Stimulated activated CD4-positive, alpha-beta T cell treated with anti-CD3 and anti-CD28 coated beads, Interleukin-4, amount 100 ng/mL, for 48 hours (primary cell): Measurements from ENCODE around the gene SOX9.
"Not testable (repeated sequence)": the region's sequence is repeated elsewhere in the genome, so short reads cannot be mapped to it uniquely, and the experiment has no call there.

ENCODE experiments used
- DNase-seq, 2 donors: peaks; one replicate each; pipeline ENCODE4 v3.0.0-alpha.2; 2020; ENCODE audit warnings: low read depth in 2 of 2

The SOX9 gene

DNA sequence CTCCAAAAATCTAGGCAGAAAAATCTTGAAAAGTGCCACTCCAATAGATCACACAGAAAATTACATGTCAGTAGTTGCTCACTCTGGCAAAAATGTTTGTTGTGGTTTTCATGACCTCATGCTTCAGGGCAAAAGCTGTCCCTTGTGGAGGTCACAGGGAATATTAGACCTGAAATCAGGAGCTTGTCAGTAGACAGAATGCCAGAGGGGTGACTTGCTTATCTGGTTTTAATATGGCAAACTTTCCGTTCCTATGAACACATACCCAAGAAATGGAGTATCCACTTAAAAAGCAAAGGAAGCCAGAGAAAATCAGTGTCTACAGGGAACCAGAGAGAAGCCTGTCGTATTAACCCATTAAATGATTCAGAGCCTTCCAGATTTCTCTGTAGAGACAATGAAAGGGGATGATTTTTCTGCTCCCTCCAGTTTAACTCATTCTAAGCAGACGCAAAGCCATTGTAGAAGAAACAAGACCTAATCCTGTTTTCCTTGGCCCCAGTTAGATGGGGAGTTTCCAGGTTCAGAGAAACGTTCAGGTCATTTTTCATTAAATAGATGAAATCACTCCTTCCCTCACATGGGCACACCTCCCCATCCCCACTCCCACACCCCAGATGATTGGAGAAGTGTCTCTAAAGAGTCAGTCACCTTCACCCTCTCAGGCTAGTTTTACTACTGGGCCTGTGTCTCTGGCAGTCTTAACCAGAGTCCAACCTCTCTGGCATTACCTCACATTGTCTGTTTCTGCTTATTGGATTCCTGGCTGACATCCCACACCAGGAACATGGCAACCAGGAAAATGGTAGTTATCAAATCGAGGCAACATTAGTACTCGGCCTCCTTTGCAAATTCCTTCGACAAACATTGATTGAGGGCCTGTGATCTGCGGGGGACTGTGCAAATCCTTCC is 6.0 kb downstream of the SOX9 start:
- DNase-seq: no peak

DNA sequence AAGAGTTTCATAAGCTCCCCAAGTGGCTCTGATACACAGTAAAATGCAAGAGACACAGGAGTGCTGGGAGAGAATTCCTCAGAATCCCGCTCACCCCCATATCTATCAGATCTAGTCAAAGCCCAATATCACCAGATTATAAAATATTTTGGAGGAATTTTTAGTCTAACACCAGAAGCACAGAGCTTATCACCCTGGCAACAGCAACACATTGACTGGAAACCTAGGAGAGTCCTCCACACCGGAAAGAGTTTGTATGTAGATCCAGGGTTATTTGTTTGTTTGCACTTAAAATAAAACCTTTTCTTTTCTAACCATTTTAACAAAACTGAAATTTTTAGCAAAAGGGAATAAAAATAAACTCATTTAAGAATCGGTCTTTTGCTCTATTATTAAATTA is 7.2 kb downstream of the SOX9 start:
- no peak for DNase-seq

DNA sequence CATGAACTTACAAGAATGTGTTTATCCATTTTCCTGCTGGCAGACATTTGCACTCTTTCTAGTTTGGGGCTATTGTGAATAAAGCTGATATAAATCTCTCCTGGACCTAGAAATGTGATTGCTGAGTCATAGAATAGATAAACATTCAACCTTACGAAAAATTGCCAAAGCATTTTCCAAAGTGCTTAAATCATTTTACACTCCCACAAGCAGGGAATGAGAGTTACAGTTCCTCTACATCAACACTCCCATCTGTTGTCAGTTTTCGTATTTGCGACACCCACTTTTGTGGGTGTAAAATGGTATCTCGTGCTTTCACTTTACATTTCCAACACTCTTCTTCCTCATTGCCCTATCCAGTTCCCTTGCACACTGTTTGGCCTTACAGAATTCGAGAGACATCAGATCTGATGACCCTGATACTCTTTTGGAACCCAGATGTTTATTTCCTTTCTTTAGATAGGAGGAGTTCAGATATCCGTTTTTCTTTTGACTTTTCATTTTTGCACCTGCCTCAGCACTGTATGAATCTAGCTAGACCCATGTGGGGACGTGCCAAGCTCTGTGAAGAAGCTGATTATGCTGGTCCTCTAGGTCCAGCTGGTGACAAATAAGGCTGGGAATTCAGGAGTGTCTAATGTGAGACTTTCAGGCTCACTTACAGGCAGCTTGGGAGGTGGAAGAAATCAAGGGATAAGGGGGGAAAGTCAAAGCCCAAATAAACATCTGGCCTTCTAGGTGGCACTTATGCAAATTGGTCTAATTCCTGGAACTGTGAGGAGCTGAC is 14.0 kb downstream of the SOX9 start:
- DNase-seq: no peak

DNA sequence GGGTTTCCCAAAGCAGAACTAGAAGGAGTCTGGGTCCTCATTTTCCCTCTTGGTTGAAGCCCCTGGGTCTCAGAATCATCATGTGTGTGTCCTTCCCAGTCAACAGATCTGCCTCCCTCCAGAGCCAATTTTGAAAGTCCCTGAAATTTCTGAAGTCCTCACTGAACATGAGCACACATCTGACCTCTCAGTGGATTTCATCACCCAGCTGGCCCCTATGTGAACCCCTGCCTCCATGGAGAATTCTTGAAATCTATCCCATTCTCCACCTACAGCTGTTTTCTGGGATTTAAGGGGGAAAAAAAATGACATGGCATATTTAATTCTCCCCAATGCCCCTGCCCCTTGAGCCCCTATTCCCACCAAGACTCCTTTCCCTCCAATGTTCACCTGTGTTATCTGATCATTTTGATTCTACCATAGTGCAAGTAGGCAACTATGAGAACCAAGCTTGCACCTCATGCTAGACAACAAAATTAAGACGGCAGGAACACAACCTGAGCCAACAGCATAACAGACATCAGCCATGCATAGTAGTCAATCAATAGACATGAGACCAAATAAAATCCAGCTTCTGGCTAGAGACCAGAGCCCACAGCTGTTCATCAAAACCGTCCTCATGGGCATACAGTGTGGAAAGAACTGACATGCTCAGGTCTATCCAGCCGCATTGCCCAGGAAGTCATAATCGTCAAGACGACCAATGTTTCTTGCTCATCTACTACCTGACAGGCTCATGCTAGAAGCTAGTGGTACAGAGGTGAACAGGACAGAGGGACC is 14.9 kb downstream of the SOX9 start:
- no peak for DNase-seq

DNA sequence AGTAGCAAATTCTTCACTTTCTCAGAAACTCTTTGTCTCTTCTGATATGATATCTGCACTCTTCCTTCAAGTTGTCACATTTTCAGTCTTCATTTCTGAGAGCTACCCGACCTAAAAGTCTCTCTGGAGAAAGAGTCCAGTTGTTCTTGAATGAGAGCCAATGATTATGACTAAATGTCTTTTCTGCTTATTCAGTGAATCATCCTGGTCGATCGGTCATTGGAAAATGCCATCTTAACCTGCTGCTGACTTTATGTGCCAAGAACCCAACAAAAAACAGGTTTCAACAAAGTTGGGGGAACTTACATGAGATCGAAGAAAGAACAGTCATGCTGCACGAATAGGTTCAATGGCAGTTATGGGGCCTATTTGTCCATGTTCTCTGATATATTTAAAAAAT is 15.9 kb downstream of the SOX9 start:
- no peak for DNase-seq

DNA sequence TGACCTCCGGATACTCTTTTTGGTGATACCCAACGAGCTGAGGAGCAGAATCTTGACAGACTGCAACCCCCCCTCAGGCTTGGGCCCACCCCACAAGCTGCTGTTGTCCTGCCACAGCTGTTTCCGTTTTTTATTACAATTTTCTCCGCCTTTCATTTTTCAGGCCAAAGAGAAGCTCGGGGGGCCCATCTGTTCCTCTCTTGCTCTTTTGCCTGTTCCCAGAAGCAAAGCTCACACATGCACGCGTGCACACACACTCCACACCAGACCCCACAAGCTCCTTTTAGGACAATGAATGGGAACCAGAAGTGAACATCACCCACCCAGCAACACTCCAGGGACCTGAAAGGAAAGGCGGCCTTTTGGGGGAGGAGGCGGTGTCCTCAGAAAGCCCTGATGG is 16.3 kb downstream of the SOX9 start:
- no peak for DNase-seq

DNA sequence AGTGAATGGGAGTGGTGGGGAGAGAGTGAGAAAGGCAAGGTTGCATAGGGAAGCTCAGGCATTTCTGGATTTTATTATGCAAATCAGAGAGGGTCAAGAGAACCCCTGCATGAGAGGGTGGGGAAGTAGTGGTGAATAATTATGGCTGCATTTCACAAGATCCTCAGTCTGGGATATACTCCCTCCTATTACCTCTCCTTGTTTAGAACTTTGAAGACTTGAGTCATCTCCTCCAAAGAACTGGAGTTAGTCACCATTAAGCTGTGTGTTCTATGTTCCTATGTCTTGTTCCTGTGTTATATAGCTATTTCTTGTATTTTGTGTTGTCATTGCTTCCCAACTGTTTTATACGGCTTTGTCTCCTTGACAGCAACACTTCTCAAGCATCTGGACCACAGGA is 18.4 kb downstream of the SOX9 start:
- DNase-seq: no peak

DNA sequence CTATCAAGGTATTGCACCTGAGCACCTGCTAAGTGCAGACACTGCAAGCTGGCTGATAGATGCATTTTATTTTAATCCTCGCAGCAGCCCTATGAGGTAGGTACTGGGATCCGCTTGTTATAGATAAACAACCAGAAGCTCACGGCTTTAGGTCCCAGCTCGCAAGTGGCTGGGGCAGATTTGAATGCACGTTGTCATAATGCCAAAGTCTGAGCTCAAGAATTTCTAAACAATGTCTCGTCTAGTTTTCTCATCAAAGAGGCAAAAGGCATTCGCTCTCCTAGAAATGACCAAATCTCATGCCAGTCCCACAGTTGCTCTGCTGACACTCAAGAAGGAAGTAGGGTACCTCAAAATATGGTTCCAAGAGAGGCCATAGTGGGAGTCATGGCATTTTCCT is 20.5 kb downstream of the SOX9 start:
- DNase-seq: no peak

DNA sequence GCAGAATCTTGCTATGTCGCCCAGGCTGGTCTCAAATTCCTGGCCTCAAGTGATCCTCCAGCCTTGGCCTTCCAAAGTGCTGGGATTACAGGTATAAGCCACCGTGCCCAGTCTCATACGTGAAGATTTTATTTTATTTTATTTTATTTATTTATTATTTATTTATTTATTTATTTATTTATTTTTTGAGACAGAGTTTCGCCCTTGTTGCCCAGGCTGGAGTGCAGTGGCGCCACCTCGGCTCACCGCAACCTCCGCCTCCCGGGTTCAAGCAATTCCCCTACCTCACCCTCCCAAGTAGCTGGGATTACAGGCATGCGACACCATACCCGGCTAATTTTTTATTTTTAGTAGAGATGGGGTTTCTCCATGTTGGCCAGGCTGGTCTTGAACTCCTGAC is 21.3 kb downstream of the SOX9 start:
- not testable (repeated sequence) for DNase-seq

DNA sequence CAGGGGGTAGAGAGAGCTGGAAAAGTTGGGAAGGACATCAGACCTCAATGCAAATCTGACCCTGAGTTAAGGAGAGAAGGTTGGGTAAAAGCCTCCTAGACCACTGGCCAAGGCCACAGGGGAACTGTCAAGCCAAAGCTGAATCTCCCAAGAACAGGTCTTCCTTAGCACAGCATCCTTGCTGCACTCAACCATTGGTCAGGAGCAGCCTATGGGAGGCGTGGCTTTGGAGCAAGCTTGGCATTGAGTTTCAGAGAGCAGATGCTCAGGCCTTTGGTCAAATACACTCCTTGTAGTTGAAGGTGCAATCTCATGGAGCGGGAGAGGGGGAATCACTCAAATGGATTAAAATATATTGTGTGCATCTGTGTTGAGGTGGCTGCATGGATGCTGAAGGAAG is 21.8 kb downstream of the SOX9 start:
- no peak for DNase-seq

DNA sequence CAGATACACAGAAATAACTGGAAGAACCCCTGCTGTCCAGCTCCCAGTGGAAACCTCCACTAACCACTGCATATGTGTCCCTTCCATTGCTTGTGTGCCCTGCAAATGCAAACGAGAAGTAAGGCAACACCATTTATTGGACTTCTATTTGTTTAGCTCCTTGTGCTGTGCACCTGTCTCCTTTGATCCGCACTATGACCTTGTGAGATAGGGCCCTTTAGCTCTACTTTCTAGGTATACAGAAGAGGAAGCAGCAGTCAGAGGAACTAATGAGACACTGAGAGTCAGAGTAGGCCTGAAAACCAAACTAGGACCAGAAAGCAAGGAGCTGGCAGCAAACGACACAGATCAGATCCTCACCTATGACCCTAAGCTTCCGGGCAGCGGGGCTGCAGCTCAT is 22.4 kb downstream of the SOX9 start:
- no peak for DNase-seq

DNA sequence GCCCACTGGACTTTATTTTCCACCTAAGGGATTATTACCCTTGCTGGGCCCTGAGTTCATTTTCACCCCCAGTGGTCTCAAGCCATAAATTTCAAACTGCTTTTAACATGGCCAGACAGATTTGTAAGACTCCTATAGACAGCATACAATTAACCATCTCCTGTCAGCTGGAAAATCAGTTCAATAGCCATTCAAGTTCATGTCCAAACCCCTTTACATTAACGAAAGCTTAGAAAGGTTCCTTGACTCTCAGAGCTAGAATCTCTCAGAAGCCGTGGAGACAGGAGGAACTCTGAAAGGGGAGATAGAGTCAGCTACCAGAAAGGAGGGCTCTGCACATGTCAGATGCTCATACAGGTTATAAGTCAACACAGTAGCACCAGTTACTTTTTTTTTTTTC is 23.3 kb downstream of the SOX9 start:
- DNase-seq: no peak

DNA sequence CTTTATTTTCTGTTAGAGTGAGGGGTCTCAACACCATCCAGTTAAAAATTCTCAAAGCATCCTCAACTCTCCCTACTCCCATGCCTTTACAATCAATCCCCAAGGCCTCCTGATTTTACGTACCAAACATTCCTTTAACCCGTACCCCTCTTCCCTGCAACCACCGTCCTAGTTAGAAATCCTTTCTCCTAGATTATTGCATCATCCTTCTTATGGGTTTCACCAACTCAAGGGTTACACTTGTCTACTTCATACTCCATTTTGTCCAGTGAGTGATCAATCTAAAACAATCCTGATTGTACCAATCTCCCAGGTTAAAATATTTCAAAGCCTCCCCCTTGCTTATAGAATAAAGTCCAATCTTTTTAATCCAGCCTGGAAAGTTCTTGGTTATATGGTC is 24.7 kb downstream of the SOX9 start:
- DNase-seq: no peak

DNA sequence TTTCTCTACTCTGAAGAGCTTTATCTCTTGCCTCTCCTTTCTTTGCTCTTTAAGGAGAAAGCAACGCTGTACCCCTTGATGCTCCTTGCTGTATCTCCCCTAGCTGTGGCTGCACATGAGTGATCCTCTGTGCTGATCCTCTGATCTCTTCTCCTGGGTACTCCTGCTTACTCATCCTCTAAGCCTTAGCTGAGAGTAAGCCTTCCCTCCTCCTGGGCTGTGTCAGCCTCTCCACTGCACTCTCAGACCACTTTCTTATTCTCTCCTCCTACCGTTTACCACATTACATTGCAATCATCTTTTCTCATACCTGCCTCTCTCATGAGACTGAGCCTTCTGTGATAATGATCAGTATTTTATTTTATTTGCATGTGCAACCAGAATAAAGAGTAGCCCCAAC is 25.1 kb downstream of the SOX9 start:
- DNase-seq: no peak

DNA sequence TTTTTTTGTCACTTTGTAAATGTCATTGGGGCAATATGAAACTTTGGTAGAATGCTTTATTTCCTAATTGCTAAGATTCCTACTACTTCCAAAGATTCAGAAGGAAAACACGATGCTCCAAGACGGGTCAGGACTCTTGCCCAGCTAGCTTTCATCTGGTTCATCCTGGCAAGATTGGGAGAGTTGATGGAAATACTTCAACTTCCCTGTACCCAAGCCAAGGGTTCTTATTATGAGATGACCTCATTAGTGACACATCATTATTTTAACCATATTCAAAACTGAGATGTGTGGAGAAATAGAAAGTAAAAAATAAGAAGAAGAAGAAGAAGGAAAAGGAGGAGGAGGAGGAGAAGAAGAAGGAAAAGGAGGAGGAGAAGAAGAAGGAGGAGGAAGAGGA is 25.6 kb downstream of the SOX9 start:
- DNase-seq: no peak

DNA sequence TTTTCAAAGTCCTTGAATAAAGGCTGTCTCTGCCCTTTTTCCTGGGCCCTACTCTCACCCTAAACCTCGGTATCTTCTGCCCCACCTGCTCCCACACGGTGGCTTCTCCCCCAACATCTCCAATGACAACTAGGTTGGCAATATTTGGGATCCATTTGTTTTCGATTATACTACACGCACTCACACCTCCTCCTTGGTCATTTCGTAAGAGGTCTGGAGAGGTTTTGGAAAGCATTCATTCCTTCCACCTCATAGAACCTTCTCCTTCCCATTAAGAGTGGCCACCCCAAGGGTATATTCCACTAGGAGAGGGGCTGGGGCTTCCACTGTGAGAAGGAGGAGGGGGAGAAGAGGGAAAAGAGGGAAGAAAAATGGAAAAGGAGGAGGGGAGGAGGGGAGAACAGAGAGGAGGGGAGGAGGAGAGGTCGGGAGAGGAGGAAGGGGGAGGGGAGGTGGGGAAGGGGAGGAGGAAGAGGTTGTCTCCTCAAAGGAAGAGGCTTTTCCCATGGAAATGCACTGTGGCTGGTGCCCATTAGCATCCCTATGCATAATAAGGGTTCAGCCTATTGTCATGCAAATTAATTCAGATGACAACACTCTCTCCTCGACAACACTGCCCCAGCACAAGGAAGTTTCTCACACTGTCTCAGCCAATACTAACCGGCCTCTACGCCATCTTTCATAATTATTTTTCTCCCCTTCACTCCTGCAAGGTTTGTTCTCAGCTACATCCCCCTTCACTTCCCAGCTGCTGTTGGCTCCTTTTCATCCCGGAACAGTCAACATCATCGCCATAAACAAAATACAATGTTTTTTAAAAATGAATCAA is 30.0 kb downstream of the SOX9 start:
- DNase-seq: no peak

DNA sequence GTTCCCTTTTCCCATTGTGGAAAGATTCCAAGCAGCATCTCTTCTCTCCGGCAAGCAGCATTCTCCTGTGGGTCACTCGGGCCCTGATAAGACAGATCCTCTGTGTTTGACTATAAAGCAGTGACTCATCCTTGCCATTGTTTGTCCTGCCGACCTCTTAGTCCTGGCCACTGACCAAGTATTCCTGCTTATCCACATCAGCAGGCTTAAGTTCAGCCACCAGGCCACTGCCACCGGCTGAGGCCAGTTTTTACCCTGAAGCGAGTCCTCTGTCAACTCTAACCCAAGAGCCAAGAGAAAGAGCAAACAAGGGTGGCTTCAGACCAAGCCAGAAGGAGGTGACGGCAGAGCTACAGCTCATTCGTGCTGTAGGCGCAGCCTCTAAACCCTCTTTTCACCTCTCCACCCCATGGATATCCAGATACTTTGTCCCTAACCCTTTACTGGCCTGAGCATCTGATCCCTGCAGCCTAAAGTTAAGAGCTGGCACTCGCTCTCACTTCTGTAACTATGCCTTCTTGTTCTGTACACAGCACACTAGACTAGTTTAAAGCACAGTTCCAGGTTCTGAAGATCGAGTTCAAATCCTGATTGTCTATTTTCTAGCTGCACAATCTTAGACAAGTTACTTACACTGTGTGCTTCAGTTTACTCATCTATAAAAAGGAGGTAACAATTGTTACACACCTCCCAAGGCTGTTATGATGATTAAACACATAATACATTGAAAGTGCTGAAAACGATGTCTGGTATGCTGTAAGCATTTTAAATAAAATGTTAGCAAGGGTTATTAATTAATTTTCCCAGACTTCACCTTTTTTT is 31.0 kb downstream of the SOX9 start:
- no peak for DNase-seq

DNA sequence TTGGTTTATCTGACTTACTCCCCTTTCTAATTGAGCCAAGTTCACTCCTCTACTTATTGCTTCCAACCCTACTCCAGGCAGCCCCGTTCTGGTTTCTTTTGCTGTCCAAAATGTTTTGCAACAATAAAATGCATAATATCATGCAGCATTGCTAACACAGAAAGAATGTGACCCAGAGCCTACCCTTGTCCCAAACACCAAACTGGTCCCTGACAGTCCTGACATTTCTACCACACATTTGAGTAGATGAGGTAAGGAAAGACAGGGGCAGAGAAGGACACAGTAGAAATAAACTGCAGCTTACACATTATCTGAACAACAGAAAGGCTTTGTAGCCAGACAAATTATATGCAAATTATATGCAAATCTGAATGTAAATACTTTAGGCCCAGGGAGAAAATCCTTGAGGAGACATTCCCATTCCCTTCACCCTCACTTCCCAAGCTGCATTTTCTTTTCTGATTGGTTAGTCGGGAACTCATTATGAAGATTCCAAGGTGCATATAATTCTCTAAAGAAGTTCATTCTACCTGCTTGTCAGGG is 31.6 kb downstream of the SOX9 start:
- DNase-seq: no peak

DNA sequence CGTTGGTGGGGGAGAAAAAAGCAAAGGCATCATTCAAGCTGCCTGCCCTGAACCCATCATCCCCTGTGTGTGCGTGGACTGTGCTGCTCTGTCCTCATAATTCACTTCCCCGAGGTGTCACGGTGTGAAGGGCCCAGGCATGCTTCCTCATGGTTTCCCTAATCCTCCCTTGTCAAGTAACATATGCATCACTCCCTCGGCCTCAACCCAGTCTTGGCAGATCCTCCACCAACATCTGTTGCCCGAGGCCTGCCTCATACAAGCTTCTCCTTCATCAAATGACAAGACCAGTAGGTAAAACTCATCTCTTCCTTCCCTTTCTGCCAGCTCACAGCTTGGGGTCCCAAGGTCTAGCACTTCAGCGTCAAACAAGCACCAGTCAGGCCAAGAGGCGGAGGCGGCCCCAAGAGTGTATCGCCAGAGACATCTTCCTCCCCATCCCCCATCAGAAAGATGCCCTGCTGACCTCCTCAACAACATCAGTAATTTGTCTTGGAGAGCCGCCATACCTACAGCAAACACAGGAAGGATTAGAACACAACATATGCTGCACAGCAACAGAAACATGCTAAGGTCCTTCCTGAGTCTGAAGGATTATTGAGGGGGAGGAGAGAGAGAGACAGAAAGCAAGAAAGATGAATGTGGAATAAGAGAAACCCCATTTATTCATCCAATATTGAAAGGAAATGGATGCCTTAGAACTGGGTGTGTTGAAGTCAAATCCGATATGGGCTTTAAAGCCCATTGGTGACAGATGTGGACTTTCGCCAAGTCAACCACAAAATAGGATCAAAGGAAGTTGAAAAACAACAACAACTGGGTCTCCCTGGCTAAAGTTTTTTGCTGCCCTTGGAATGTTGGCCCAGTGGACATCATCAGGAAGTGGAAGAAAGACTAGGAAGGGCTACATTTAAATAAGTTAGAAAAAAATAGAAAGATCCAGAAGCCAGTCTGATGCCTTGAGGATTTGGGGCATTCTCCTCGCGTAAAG is 38.4 kb downstream of the SOX9 start:
- DNase-seq: no peak
